ENCODE data around the gene SSX2IP. TPM values are rescaled to one million over a fixed set of nuclear protein-coding genes. Genes with fewer than 3 reads are reported as not detected.

SSX2IP gene
- total RNA-seq, 2 experiments from 2014 or later = 11.9 to 12.6 TPM

DNA sequence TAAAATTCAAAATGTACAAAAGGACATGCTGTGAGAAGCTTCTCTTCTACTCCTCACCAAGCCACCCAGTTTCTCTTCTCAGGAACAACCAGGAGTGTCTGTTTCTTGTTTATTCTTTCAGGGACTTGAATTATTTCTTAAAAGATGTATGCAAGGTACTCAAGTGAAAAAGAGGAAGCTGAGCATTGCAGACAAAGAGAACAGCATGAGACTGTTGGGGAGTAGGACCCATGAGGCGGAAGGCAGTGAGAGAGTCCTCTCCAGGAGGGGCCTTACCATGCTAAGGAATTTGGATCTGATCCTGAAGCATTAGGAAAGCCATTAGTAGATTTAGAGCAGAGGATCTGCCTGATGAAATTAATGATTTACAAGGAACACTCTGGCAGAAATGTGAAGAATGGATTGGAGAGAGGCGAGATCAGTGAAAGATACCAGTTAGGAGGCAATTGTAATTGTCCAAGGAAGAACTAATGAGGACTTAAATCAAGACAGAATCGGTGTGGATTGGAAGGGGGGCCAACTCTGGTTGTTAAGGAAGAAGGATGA, 14.7 kb upstream of the SSX2IP start:
- no peak for DNase-seq
- Mint-ChIP-seq H3K27me3 (ENCODE audit: low read depth) (peaks cover 7% of the 10 kb centered on the region), H3K4me3 (no peak overlapping the region), H3K27ac (no peak overlapping the region), H3K9me3 (no peaks in the 10 kb centered on the region), H3K36me3 (ENCODE audit: low read depth) (no peaks in the 10 kb centered on the region), H3K4me1 (ENCODE audit: low read depth) (peaks cover 6% of the 10 kb centered on the region)
- intact Hi-C loops (cut with micrococcal nuclease) = no loop called here
- CTCF ChIA-PET = no interaction called here

DNA sequence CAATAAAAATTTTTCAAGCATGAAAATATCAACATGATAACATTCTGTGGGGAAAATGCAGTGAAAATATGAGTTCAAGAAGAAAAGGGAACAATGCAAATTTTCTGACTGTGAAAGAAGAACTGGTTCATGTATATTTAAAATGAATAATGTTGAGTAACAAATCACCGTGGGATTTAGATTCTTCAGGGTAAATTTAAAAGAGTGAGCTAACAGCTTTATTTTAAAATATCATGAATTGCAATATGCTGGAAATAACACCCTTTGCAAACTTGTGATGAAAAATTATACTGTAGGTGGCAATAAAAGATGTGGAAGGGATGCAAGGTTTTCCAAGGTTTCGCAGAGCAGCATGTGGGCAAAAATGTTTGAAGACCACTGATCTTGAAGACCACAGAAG, 13.2 kb upstream of the SSX2IP start:
- CTCF ChIA-PET = no interaction called here

DNA sequence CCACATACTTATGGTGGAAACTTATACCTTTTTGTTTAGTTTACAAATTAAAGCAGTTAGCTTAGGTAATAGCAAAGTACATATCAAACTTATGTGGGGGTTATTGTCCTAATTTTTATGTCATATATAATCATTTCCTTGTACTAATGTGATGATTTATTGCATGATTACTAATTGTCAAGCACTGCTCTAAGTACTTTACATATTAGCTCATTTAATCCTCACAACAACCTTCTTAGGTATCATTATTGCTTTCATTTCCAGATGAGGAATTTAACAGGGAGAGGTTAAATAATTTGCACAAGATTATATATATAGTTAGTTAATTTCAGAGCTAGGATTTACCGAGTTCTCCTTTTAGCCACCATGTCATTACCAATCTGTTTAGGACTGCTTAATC, 11.9 kb upstream of the SSX2IP start:
- Mint-ChIP-seq H3K4me3 (no peak overlapping the region), H3K9me3 (no peaks in the 10 kb centered on the region), H3K27ac (no peak overlapping the region), H3K36me3 (ENCODE audit: low read depth) (no peaks in the 10 kb centered on the region), H3K27me3 (ENCODE audit: low read depth) (peaks cover 7% of the 10 kb centered on the region), H3K4me1 (ENCODE audit: low read depth) (peaks cover 15% of the 10 kb centered on the region)
- no peak for DNase-seq
- CTCF ChIA-PET = interaction anchor here (0.5 to 1.3 kb wide), 4 partner anchors 10 to 52 kb away, joined by 3 read pairs; no protein-coding TSS in a partner anchor
- intact Hi-C loops (cut with micrococcal nuclease) = no loop called here

More for the DNA sequence above, 13.2 kb upstream of the SSX2IP start:
- no peak for DNase-seq
- intact Hi-C loops (cut with micrococcal nuclease) = no loop called here
- H3K27ac Mint-ChIP-seq = no peak overlapping the region
- no peaks in the 10 kb centered on the region for H3K9me3 Mint-ChIP-seq
- peaks cover 15% of the 10 kb centered on the region for H3K4me1 Mint-ChIP-seq (ENCODE audit: low read depth)
- peaks cover 7% of the 10 kb centered on the region for H3K27me3 Mint-ChIP-seq (ENCODE audit: low read depth)
- no peaks in the 10 kb centered on the region for H3K36me3 Mint-ChIP-seq (ENCODE audit: low read depth)
- no peak overlapping the region for H3K4me3 Mint-ChIP-seq

DNA sequence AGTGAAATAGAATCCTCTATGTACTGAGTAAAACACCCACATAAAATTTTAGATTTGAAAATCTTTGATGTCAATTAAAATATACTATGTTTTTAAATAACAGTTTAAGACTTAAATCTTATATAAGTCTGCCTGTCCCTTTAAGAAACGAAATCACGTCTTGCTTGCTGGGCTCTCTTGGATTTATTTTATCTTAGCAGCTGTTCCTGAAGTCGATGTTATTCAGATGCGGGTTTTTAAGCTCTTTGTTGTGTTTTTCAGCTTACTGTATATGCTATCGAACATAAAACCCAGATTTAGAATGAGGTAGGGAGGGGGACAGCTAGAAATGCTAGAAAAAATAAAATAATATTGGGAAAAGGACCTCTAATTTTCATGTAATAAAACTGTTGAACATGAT, 11.1 kb upstream of the SSX2IP start:
- no peak overlapping the region for H3K4me3 Mint-ChIP-seq
- intact Hi-C loops (cut with micrococcal nuclease) = loop anchor here (2.0 kb wide), 1 partner anchor 15 kb away; no protein-coding TSS in a partner anchor
- no peak for DNase-seq
- no peaks in the 10 kb centered on the region for H3K9me3 Mint-ChIP-seq
- CTCF ChIA-PET = interaction anchor here (0.5 to 1.3 kb wide), 3 partner anchors 10 to 32 kb away, joined by 3 read pairs; no protein-coding TSS in a partner anchor
- peaks cover 7% of the 10 kb centered on the region for H3K27me3 Mint-ChIP-seq (ENCODE audit: low read depth)
- no peaks in the 10 kb centered on the region for H3K36me3 Mint-ChIP-seq (ENCODE audit: low read depth)
- H3K27ac Mint-ChIP-seq = no peak overlapping the region
- H3K4me1 Mint-ChIP-seq (ENCODE audit: low read depth) = peaks cover 15% of the 10 kb centered on the region

DNA sequence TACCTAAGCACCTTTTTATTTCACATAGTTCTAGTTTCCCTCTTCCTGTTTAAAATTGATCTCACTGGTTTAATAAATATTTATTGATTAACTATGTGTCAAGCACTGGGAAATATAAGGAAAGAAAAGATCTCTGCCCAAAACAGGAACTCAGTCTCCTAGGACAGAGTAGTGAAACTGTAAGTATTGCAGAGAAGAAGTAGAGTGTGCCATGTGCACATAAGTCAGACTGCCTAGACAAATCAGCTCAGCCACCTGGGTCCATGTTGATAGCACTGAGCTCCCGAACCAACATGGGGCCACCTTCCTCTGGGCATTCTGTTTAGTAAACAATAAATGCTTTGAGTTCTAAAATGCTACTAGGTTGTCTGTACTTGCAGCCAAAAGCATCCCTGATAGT, 9.8 kb upstream of the SSX2IP start:
- no peak overlapping the region for H3K27ac Mint-ChIP-seq
- DNase-seq = no peak
- H3K4me3 Mint-ChIP-seq = no peak overlapping the region
- intact Hi-C loops (cut with micrococcal nuclease) = loop anchor here (2.0 kb wide), 1 partner anchor 13 kb away; no protein-coding TSS in a partner anchor
- H3K4me1 Mint-ChIP-seq (ENCODE audit: low read depth) = peaks cover 15% of the 10 kb centered on the region
- peaks cover 7% of the 10 kb centered on the region for H3K27me3 Mint-ChIP-seq (ENCODE audit: low read depth)
- CTCF ChIA-PET = interaction anchor here (0.6 to 1.9 kb wide), 4 partner anchors 25 to 74 kb away, joined by 3 read pairs; no protein-coding TSS in a partner anchor
- H3K9me3 Mint-ChIP-seq = no peaks in the 10 kb centered on the region
- no peaks in the 10 kb centered on the region for H3K36me3 Mint-ChIP-seq (ENCODE audit: low read depth)

DNA sequence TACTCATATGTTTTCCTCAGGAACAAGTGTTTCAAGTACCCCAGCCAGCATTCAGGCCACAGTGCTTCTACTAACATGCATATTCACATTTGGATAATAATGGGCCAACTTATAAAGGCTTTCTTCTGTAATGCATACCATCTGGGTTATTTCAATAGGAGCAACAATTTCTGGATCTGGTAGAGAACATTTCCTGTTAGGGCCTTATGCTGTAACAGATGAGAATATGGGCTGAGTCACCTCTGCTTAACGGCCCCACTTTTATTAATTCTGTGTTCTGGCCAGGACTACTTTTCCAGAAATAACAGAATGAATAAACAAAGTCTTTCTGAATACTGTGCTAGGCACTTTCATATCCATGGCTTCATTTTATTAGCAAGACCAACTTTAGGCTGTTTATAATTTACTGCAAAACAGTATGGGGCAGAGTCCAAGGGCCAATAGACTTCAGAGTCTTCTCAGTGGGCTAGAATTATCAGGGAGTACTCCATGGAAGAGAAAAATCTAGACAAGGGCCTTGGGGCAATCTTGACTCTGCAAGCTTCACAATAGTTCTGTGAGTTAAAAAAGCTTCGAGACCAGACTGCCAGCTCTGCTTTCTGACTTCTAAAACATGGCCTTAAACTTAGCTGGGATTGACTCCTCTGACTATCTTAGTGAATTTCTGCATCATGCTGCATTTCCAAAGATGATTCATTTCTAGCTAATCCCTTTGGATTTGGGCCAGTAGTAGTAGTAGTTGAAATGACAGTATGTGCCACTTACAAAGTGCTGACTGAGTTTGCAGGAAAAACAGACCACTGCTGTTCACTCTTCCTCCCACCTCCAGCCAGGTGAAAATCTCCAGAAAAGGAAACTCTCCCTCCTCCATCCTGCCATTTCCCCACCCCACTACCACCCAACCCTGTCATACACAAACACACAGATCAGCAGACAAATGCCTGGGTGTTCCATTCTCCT, 8.2 kb upstream of the SSX2IP start:
- H3K4me1 Mint-ChIP-seq (ENCODE audit: low read depth) = peaks cover 19% of the 10 kb centered on the region
- CTCF ChIA-PET = interaction anchor here (0.7 to 1.9 kb wide), 3 partner anchors 9 to 26 kb away, joined by 3 read pairs; no protein-coding TSS in a partner anchor
- no peak overlapping the region for H3K4me3 Mint-ChIP-seq
- H3K27ac Mint-ChIP-seq = no peak overlapping the region
- no peaks in the 10 kb centered on the region for H3K36me3 Mint-ChIP-seq (ENCODE audit: low read depth)
- peaks cover 7% of the 10 kb centered on the region for H3K27me3 Mint-ChIP-seq (ENCODE audit: low read depth)
- DNase-seq = no peak
- intact Hi-C loops (cut with micrococcal nuclease) = loop anchor here (10.0 kb wide), 1 partner anchor 1696 kb away; the partner anchor contains the start of gene ODF2L
- no peaks in the 10 kb centered on the region for H3K9me3 Mint-ChIP-seq

DNA sequence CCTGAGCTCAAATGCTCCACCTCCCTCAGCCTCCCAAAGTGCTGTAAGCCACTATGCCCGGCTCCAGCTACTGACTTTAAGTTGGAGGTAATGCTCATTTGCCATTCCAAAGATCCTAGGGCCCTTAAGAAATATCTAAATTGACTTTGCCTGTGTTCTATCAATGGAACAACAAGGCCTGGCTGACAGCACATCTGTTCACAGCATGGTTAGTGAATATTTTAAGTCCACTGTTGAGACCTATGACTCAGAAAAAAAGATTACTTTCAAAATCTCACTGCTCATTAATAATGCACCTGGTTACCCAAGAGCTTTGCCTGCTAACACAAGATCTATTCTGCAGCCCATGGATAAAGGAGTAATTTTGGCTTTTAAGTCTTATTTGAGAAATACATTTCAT, 3.5 kb upstream of the SSX2IP start:
- Mint-ChIP-seq H3K27me3 (ENCODE audit: low read depth) (peaks cover under 1% of the 10 kb centered on the region), H3K4me3 (no peak overlapping the region), H3K27ac (no peak overlapping the region), H3K36me3 (ENCODE audit: low read depth) (no peaks in the 10 kb centered on the region), H3K9me3 (no peaks in the 10 kb centered on the region), H3K4me1 (ENCODE audit: low read depth) (peaks cover 35% of the 10 kb centered on the region)
- CTCF ChIA-PET = interaction anchor here (0.7 kb wide), 1 partner anchor 552 kb away, joined by 3 read pairs; no protein-coding TSS in a partner anchor
- DNase-seq = no peak
- intact Hi-C loops (cut with micrococcal nuclease) = loop anchor here (1.0 to 10.0 kb wide), 4 partner anchors 584 to 1701 kb away; partner anchors contain the start of genes BCL10, ODF2L and ZNHIT6

DNA sequence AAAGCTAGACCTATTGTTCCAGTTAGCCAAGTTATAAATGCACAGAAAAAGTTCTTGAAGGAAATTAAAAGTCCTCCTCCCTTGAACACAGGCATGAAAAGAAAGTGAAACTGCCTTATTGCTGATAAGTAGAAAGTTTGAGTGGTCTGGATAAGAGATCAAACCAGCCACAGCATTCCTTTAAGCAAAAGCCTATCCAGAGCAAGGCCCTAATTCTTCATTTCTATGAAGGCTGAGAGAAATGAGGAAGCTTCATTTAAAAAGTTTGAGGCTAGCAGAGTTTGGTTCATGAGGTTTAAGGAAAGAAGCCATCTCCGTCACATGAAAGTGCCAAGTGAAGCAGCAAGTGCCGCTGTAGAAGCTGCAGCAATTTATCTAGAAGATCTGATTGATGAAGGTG, 2.7 kb upstream of the SSX2IP start:
- peaks cover 40% of the 10 kb centered on the region for H3K4me1 Mint-ChIP-seq (ENCODE audit: low read depth)
- H3K9me3 Mint-ChIP-seq = no peaks in the 10 kb centered on the region
- peak overlapping the region; percentile 68 for H3K4me3 Mint-ChIP-seq
- intact Hi-C loops (cut with micrococcal nuclease) = loop anchor here (1.0 to 10.0 kb wide), 4 partner anchors 584 to 1702 kb away; partner anchors contain the start of genes BCL10, ODF2L and ZNHIT6
- no peak for DNase-seq
- H3K36me3 Mint-ChIP-seq (ENCODE audit: low read depth) = no peaks in the 10 kb centered on the region
- H3K27ac Mint-ChIP-seq = peak overlapping the region; percentile 71
- CTCF ChIA-PET = interaction anchor here (0.7 to 2.5 kb wide), 3 partner anchors 25 to 73 kb away, joined by 3 to 8 read pairs (median 3); no protein-coding TSS in a partner anchor
- peaks cover 3% of the 10 kb centered on the region for H3K27me3 Mint-ChIP-seq (ENCODE audit: low read depth)

DNA sequence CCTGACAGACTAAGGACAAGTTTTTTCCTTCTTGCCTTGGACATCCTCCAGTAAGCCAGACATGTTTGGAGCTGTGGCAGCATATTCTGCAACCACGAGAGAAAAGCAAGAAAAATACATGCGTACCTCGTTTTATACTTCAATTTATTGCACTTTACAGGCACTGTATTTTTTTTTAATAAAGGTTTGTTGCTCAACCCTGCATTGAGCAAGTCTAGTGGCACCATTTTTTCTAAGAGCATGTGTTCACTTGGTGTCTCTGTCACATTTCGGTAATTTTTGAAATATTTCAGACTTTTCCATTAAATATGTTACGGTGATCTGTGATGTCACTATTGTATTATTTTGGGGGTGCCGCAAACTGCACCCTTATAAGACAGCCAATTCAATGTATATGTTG, 2.1 kb upstream of the SSX2IP start:
- H3K27ac Mint-ChIP-seq = peak overlapping the region; percentile 71
- H3K27me3 Mint-ChIP-seq (ENCODE audit: low read depth) = peaks cover 3% of the 10 kb centered on the region
- intact Hi-C loops (cut with micrococcal nuclease) = loop anchor here (5.0 to 10.0 kb wide), 3 partner anchors 585 to 1702 kb away; partner anchors contain the start of genes BCL10 and ODF2L
- H3K9me3 Mint-ChIP-seq = no peaks in the 10 kb centered on the region
- H3K4me3 Mint-ChIP-seq = peak overlapping the region; percentile 68
- H3K4me1 Mint-ChIP-seq (ENCODE audit: low read depth) = peaks cover 46% of the 10 kb centered on the region
- DNase-seq = no peak
- CTCF ChIA-PET = interaction anchor here (0.7 to 2.5 kb wide), 4 partner anchors 25 to 1757 kb away, joined by 3 to 8 read pairs (median 4); no protein-coding TSS in a partner anchor
- no peaks in the 10 kb centered on the region for H3K36me3 Mint-ChIP-seq (ENCODE audit: low read depth)

DNA sequence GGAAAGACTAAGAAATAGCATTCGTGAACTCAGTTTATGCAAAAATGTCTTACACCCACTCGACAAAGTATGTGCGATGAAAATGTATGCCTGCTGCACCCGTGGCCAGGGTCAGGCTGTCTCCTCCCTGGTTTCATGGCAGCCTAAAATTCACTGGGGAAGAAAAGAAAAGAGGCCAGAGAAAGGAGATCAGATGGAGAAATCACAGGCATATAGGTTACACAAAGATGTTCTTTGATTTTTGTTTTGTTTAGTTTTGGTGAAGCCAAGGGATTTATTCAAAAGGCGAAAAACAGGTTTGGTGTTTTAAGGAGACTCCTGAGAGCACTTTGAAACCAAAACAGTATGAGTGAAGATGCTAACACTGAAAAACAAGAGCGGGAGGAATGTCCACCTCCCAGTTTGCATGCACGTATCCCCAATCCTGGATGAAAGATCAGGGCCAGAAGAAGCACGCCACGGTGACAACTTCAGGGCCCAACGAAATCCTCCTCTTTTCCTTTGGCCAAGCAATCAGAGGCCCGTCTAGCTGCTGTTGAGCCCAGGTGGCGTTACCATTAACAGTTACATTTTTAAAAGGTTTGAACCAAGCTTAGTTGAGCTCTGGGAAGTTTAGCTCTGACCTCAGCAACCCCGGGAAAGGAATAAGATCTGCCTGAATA, 992 bp upstream of the SSX2IP start:
- DNase-seq = no peak
- Mint-ChIP-seq H3K27ac (peak overlapping the region; percentile 91), H3K9me3 (no peaks in the 10 kb centered on the region), H3K27me3 (ENCODE audit: low read depth) (peaks cover 3% of the 10 kb centered on the region), H3K4me3 (peak overlapping the region; percentile 92), H3K4me1 (ENCODE audit: low read depth) (peaks cover 58% of the 10 kb centered on the region), H3K36me3 (ENCODE audit: low read depth) (no peaks in the 10 kb centered on the region)
- intact Hi-C loops (cut with micrococcal nuclease) = loop anchor here (2.0 to 10.0 kb wide), 6 partner anchors 30 to 1704 kb away; partner anchors contain the start of genes BCL10 and ODF2L
- CTCF ChIA-PET = interaction anchor here (0.7 to 2.5 kb wide), 2 partner anchors 10 to 33 kb away, joined by 3 to 8 read pairs; no protein-coding TSS in a partner anchor

DNA sequence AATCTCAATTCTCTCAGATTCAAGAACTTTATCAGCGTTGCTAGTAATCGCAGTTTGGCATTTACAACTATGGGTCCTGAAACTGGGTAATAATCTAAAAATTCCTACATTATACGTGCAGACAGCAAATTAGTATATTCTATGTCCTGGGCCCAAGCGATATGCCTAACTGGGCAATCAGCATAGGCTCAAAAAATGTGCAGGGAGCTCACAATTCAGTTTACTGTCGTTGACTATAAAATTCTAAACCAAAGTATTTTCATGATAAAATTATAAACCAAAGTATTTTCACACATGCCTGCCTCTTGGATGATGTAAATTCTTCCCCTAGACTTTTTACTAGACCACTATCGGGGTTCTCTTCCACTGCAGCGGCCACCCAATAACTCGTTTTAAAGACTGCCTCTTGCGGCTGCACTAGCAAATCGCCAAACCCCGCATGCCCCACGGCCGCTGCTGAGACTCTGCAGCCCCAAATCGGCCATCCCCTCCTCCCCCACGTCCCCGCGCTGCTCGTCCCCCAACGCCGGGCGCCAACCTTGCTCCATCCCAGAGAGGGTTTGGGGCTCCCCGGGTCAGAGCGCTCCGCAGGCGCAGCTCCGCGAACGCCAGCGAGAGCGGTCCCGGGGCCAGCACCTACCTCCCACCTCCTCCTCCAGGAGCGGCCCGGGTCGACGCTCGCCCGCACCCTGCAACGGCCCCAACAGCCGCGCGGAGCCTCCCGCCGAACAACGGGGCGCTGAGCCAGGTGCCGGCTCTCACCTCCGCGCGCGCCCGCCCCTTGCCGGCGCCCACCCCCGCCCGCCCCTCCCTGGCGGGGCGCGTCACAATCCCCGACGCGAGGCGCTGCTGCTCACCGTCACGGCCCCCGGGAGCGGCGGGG, 506 bp downstream of the SSX2IP start:
- DNase-seq = peak; percentile 44
- peak overlapping the region; percentile 92 for H3K4me3 Mint-ChIP-seq
- H3K27ac Mint-ChIP-seq = peak overlapping the region; percentile 15
- no peaks in the 10 kb centered on the region for H3K36me3 Mint-ChIP-seq (ENCODE audit: low read depth)
- peaks cover 59% of the 10 kb centered on the region for H3K4me1 Mint-ChIP-seq (ENCODE audit: low read depth)
- H3K27me3 Mint-ChIP-seq (ENCODE audit: low read depth) = peaks cover 3% of the 10 kb centered on the region
- no peaks in the 10 kb centered on the region for H3K9me3 Mint-ChIP-seq
- CTCF ChIA-PET = interaction anchor here (0.6 to 3.6 kb wide), 10 partner anchors 8 to 548 kb away, joined by 3 to 11 read pairs (median 4); no protein-coding TSS in a partner anchor
- intact Hi-C loops (cut with micrococcal nuclease) = loop anchor here (1.0 to 10.0 kb wide), 19 partner anchors 21 to 1705 kb away; partner anchors contain the start of genes BCL10, C1orf52, GNG5 and ODF2L
